HCT116 (cell line): ENCODE data around the gene PAEP.

Experiments used
- CTCF ChIP-seq, 3 experiments: fragments of 200-600 bp in 1 of 3; sonication (generic) in 1 of 3; IDR thresholded peaks in 2 of 3; conservative IDR thresholded peaks in 1 of 3; 2 replicates each; pipeline ENCODE4 v1.5.1; 2012 to 2017; ENCODE audit warnings: low read depth in 2 of 3, low read length in 2 of 3, antibody characterized with exemption in 1 of 3, borderline replicate concordance in 1 of 3, control low read depth in 1 of 3, mild to moderate bottlenecking in 1 of 3, mixed read lengths in 1 of 3, mixed run types in 1 of 3, moderate library complexity in 1 of 3; ENCODE audit not compliant: insufficient read depth in 1 of 3
- POLR2A ChIP-seq: IDR thresholded peaks from 2 replicates; pipeline ENCODE4 v1.7.0; 2011; ENCODE audit warnings: borderline replicate concordance; ENCODE audit not compliant: insufficient read depth, insufficient read length; ENCODE audit errors: extremely low read depth

- no peak for TF ChIP-seq CTCF (IDR thresholded peaks at IDR 0.05 in 2 of 3, conservative IDR thresholded peaks at IDR 0.05 in 1 of 3; ENCODE audit: borderline replicate concordance in 1 of 3, insufficient read depth in 1 of 3, low read depth in 2 of 3, low read length in 2 of 3)
- no peak for TF ChIP-seq POLR2A
These were observed 11.1 kb upstream of the PAEP start for GRCh38 chr9:135550344-135550918.
